Astrocyte (in vitro differentiated cells and primary cell): Measurements from ENCODE around the gene POU6F1. TPM values are rescaled to one million over a fixed set of nuclear protein-coding genes. Genes with fewer than 3 reads are reported as not detected.

ENCODE experiments used
- DNase-seq: peaks from one replicate; pipeline ENCODE4 v3.0.0-alpha.2; 2010; ENCODE audit warnings: low read depth
- FAIRE-seq: peaks from 2 replicates; lab custom pipeline; 2011; peaks lifted over from hg19 to GRCh38; lab: Jason Lieb, UNC
- H2AFZ ChIP-seq: 2 replicates; pipeline ENCODE4 v1.6.0; 2012; ENCODE audit warnings: low read depth, low read length, inconsistent platforms
- H3K27ac ChIP-seq: 2 replicates; pipeline ENCODE4 v1.5.1; 2011; ENCODE audit warnings: low read depth, low read length, inconsistent platforms
- H3K27me3 ChIP-seq: 2 replicates; pipeline ENCODE4 v1.6.0; 2011; ENCODE audit warnings: low read length, inconsistent platforms; ENCODE audit not compliant: insufficient read depth
- H3K36me3 ChIP-seq: 2 replicates; pipeline ENCODE4 v1.5.1; 2011; ENCODE audit warnings: low read length, inconsistent platforms; ENCODE audit not compliant: insufficient read depth
- H3K4me1 ChIP-seq: 2 replicates; pipeline ENCODE4 v1.5.1; 2011; ENCODE audit warnings: low read length, inconsistent platforms; ENCODE audit not compliant: insufficient read depth
- H3K4me2 ChIP-seq: 2 replicates; pipeline ENCODE4 v1.6.0; 2012; ENCODE audit warnings: low read length, inconsistent platforms
- H3K4me3 ChIP-seq: 2 replicates; pipeline ENCODE4 v1.5.1; 2011; ENCODE audit warnings: low read depth, mild to moderate bottlenecking, low read length, inconsistent platforms; ENCODE audit not compliant: insufficient read depth
- H3K79me2 ChIP-seq: 2 replicates; pipeline ENCODE4 v1.6.0; 2012; ENCODE audit warnings: mild to moderate bottlenecking, low read length, inconsistent platforms; ENCODE audit not compliant: insufficient read depth
- H3K9ac ChIP-seq: 2 replicates; pipeline ENCODE4 v1.6.0; 2012; ENCODE audit warnings: mild to moderate bottlenecking, low read length, inconsistent platforms
- H3K9me3 ChIP-seq: 2 replicates; pipeline ENCODE4 v1.5.1; 2012; ENCODE audit warnings: low read depth, mild to moderate bottlenecking, low read length, inconsistent platforms; ENCODE audit not compliant: insufficient read depth
- H4K20me1 ChIP-seq: 2 replicates; pipeline ENCODE4 v1.6.0; 2012; ENCODE audit warnings: low read length, inconsistent platforms; ENCODE audit not compliant: insufficient read depth
- H3K27ac Mint-ChIP-seq: one replicate; pipeline ENCODE4 v1.8.0; 2021; ENCODE audit warnings: mild to moderate bottlenecking, mixed read lengths; ENCODE audit not compliant: unreplicated experiment
- H3K27me3 Mint-ChIP-seq: one replicate; pipeline ENCODE4 v1.8.0; 2021; ENCODE audit warnings: low read depth, mixed read lengths; ENCODE audit not compliant: unreplicated experiment
- H3K36me3 Mint-ChIP-seq: one replicate; pipeline ENCODE4 v1.8.0; 2021; ENCODE audit warnings: low read depth, mixed read lengths; ENCODE audit not compliant: unreplicated experiment
- H3K4me1 Mint-ChIP-seq: one replicate; pipeline ENCODE4 v1.8.0; 2021; ENCODE audit warnings: low read depth, mixed read lengths; ENCODE audit not compliant: unreplicated experiment
- H3K4me3 Mint-ChIP-seq: one replicate; pipeline ENCODE4 v1.8.0; 2021; ENCODE audit warnings: mild to moderate bottlenecking, moderate library complexity, mixed read lengths; ENCODE audit not compliant: unreplicated experiment
- H3K9me3 Mint-ChIP-seq: one replicate; pipeline ENCODE4 v1.8.0; 2021; ENCODE audit warnings: mild to moderate bottlenecking, mixed read lengths; ENCODE audit not compliant: unreplicated experiment
- CTCF ChIP-seq: IDR thresholded peaks from 2 replicates; pipeline ENCODE4 v1.5.1; 2011; ENCODE audit warnings: low read depth, mild to moderate bottlenecking, inconsistent platforms, low read length, moderate library complexity; ENCODE audit not compliant: insufficient read depth
- EZH2 ChIP-seq: IDR thresholded peaks from 2 replicates; pipeline ENCODE4 v1.6.1; 2012; ENCODE audit warnings: mild to moderate bottlenecking, low read length, inconsistent platforms; ENCODE audit not compliant: insufficient read depth
- total RNA-seq: library from RNA; stranded (reverse); gene quantifications from 2 replicates; pipeline ENCODE4 v1.2.1, GENCODE V29; 2021

The POU6F1 gene
- total RNA-seq, 1 donor from 2014 or later = 3.6 TPM

DNA sequence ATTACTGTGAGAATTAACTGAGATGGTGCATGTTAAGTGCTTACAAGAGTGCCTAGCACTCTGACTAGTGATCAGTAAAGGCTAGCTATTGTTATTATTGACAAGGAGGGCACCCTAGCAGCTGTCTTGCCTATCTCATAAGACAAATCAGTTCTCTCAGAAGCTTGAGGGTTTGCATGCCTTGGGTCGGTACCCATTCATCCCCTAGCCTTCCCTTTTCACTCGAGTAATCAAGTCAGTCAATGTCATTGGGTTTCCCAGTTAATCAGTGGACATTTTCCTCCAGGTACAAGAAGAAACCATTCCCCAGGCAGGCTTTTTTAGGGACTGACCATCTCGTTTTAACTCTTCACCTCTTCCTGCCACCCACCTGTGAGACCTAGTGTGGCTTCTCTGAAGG is 34.5 kb downstream of the POU6F1 start:
- no peaks in the 10 kb centered on the region for H3K9me3 Mint-ChIP-seq
- Histone ChIP-seq H3K9me3 (no peaks in the 10 kb centered on the region), H3K27me3 (no peaks in the 10 kb centered on the region), H3K27ac (no peak overlapping the region), H4K20me1 (no peaks in the 10 kb centered on the region), H3K79me2 (no peaks in the 10 kb centered on the region), H3K4me2 (no peak overlapping the region), H3K9ac (no peak overlapping the region), H3K4me3 (no peak overlapping the region), H2AFZ (no peak overlapping the region), H3K4me1 (no peaks in the 10 kb centered on the region), H3K36me3 (no peaks in the 10 kb centered on the region)
- peaks cover 5% of the 10 kb centered on the region for H3K4me1 Mint-ChIP-seq
- no peak for FAIRE-seq
- peaks cover 8% of the 10 kb centered on the region for H3K27me3 Mint-ChIP-seq
- no peak for DNase-seq
- H3K27ac Mint-ChIP-seq = no peak overlapping the region
- TF ChIP-seq CTCF (no peak), EZH2 (no peak)
- H3K36me3 Mint-ChIP-seq = no peaks in the 10 kb centered on the region
- peak overlapping the region; percentile 17 for H3K4me3 Mint-ChIP-seq

DNA sequence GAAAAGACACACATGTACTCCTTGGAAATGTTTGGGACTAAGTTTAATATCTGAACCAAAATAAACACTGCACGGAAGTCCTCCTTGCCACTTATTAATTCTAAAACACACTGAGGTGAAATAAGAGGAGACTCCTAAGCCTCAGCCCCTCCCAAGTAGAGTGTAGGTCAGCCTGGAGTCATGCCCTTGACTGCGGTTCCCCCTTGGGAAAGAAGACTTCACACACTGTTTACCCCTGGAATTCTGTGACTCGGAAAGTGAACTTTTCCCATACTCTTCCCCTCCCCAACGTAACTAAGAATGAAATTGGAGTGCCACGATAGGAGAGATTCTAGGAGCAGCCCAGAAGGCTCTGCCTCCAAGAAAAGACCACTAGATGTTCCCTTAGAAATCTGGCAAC is 36.3 kb downstream of the POU6F1 start:
- Histone ChIP-seq H3K9ac (no peak overlapping the region), H3K4me1 (no peaks in the 10 kb centered on the region), H2AFZ (no peak overlapping the region), H3K9me3 (no peaks in the 10 kb centered on the region), H3K27me3 (no peaks in the 10 kb centered on the region), H3K36me3 (no peaks in the 10 kb centered on the region), H3K27ac (no peak overlapping the region), H3K4me3 (no peak overlapping the region), H4K20me1 (no peaks in the 10 kb centered on the region), H3K79me2 (no peaks in the 10 kb centered on the region), H3K4me2 (no peak overlapping the region)
- TF ChIP-seq EZH2 (no peak), CTCF (no peak)
- Mint-ChIP-seq H3K4me1 (peaks cover 5% of the 10 kb centered on the region), H3K27me3 (peaks cover 8% of the 10 kb centered on the region), H3K4me3 (no peak overlapping the region), H3K9me3 (no peaks in the 10 kb centered on the region), H3K27ac (no peak overlapping the region), H3K36me3 (no peaks in the 10 kb centered on the region)
- FAIRE-seq (no peak), DNase-seq (no peak)

DNA sequence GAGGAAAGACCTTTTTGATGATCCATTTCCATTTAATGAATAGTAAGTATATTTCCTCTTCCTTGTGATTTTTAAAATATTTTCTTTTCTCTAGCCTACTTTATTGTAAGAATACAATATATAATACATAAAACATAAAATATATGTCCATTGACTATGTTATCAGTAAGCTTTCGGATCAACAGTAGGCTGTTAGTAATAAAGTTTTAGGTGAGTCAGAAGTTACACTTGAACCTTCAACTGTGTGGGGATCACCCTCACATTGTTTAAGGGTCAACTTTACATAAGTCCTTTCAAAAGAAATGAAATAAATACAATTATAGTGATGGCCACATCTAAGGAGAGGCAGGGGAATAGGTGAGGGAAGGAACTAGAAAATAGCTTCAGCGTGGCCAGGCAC is 40.0 kb downstream of the POU6F1 start:
- H3K4me2 ChIP-seq = no peak overlapping the region
- Mint-ChIP-seq H3K4me3 (no peak overlapping the region), H3K27me3 (no peaks in the 10 kb centered on the region), H3K4me1 (no peaks in the 10 kb centered on the region), H3K27ac (no peak overlapping the region), H3K9me3 (no peaks in the 10 kb centered on the region), H3K36me3 (no peaks in the 10 kb centered on the region)
- no peaks in the 10 kb centered on the region for H3K27me3 ChIP-seq
- H3K4me1 ChIP-seq = no peaks in the 10 kb centered on the region
- H2AFZ ChIP-seq = no peak overlapping the region
- TF ChIP-seq EZH2 (no peak), CTCF (no peak)
- no peaks in the 10 kb centered on the region for H3K79me2 ChIP-seq
- H3K36me3 ChIP-seq = no peaks in the 10 kb centered on the region
- H3K4me3 ChIP-seq = no peak overlapping the region
- H3K9ac ChIP-seq = no peak overlapping the region
- H3K9me3 ChIP-seq = no peaks in the 10 kb centered on the region
- H3K27ac ChIP-seq = no peak overlapping the region
- DNase-seq (no peak), FAIRE-seq (no peak)
- H4K20me1 ChIP-seq = no peaks in the 10 kb centered on the region
